Liver (tissue), 9 donors: Measurements from ENCODE around the gene ARID3B. TPM values are rescaled to one million over a fixed set of nuclear protein-coding genes. Genes with fewer than 3 reads are reported as not detected.

Experiments
- DNase-seq: peaks from one replicate; pipeline ENCODE4 v3.0.0-alpha.2; 2017; ENCODE audit warnings: low spot score
- H3K27ac ChIP-seq, 2 donors: one replicate each; pipeline ENCODE4 v1.7.0; 2013; ENCODE audit warnings: inconsistent platforms in 2 of 2, low read length in 2 of 2, control low read depth in 1 of 2, low read depth in 1 of 2, mild to moderate bottlenecking in 1 of 2
- H3K27me3 ChIP-seq, 4 donors: one replicate each; pipeline versions ENCODE4 v1.6.1 to v1.7.0; 2013; ENCODE audit warnings: low read length in 3 of 4, inconsistent platforms in 1 of 4, mild to moderate bottlenecking in 1 of 4, moderate library complexity in 1 of 4; ENCODE audit not compliant: control insufficient read depth in 4 of 4, insufficient read depth in 4 of 4
- H3K36me3 ChIP-seq, 4 donors: one replicate each; pipeline versions ENCODE4 v1.6.1 to v1.7.0; 2013; ENCODE audit warnings: low read length in 3 of 4, mild to moderate bottlenecking in 3 of 4, low read depth in 1 of 4, moderate library complexity in 1 of 4; ENCODE audit not compliant: control insufficient read depth in 4 of 4, insufficient read depth in 3 of 4
- H3K4me1 ChIP-seq, 4 donors: one replicate each; pipeline versions ENCODE4 v1.6.1 to v1.7.0; 2013; ENCODE audit warnings: low read length in 3 of 4, mild to moderate bottlenecking in 3 of 4, moderate library complexity in 1 of 4; ENCODE audit not compliant: control insufficient read depth in 4 of 4, insufficient read depth in 4 of 4
- H3K4me3 ChIP-seq, 3 donors: one replicate each; pipeline versions ENCODE4 v1.6.1 to v1.7.0; 2013; ENCODE audit warnings: low read length in 3 of 3, control low read depth in 1 of 3, low read depth in 1 of 3, mild to moderate bottlenecking in 1 of 3
- H3K9ac ChIP-seq, 2 donors: one replicate each; pipeline ENCODE4 v1.7.0; 2013; ENCODE audit warnings: low read length in 2 of 2, mild to moderate bottlenecking in 2 of 2, moderate library complexity in 2 of 2, control low read depth in 1 of 2, low read depth in 1 of 2
- H3K9me3 ChIP-seq, 4 donors: one replicate each; pipeline versions ENCODE4 v1.6.1 to v1.7.0; 2013; ENCODE audit warnings: low read length in 3 of 4; ENCODE audit not compliant: control insufficient read depth in 4 of 4
- ATF3 ChIP-seq: IDR thresholded peaks from 2 replicates; pipeline ENCODE4 v1.6.1; 2016; ENCODE audit warnings: antibody characterized with exemption
- CTCF ChIP-seq: fragments of 150-350 bp; IDR thresholded peaks from 2 replicates; pipeline ENCODE4 v1.5.1; 2017; ENCODE audit warnings: improper control_type of control experiment, low read depth, low read length; ENCODE audit not compliant: missing input control
- EGR1 ChIP-seq, 2 donors: IDR thresholded peaks; 2 replicates each; pipeline ENCODE4 v1.6.1; 2016 to 2018; ENCODE audit warnings: antibody characterized with exemption in 2 of 2, low read depth in 2 of 2
- FOXA1 ChIP-seq: IDR thresholded peaks from 2 replicates; pipeline ENCODE4 v1.6.1; 2016; ENCODE audit warnings: antibody characterized with exemption
- FOXA2 ChIP-seq: IDR thresholded peaks from 2 replicates; pipeline ENCODE4 v1.6.1; 2016; ENCODE audit warnings: antibody characterized with exemption
- GABPA ChIP-seq, 2 donors: IDR thresholded peaks in 1 of 2; conservative IDR thresholded peaks in 1 of 2; 2 replicates each; pipeline ENCODE4 v1.6.1; 2016; ENCODE audit warnings: antibody characterized with exemption in 2 of 2, mild to moderate bottlenecking in 1 of 2, moderate library complexity in 1 of 2
- HNF4A ChIP-seq, 2 donors: conservative IDR thresholded peaks; 2 replicates each; pipeline ENCODE4 v1.6.1; 2016; ENCODE audit warnings: antibody characterized with exemption in 2 of 2, mild to moderate bottlenecking in 2 of 2
- HNF4G ChIP-seq: IDR thresholded peaks from 2 replicates; pipeline ENCODE4 v1.6.1; 2016; ENCODE audit warnings: antibody characterized with exemption
- JUND ChIP-seq, 2 donors: IDR thresholded peaks; 2 replicates each; pipeline ENCODE4 v1.6.1; 2016; ENCODE audit warnings: antibody characterized with exemption in 2 of 2
- NR2F2 ChIP-seq: IDR thresholded peaks from 2 replicates; pipeline ENCODE4 v1.6.1; 2016; ENCODE audit warnings: antibody characterized with exemption
- RAD21 ChIP-seq, 2 donors: IDR thresholded peaks; 2 replicates each; pipeline ENCODE4 v1.6.1; 2016; ENCODE audit warnings: antibody characterized with exemption in 2 of 2, mild to moderate bottlenecking in 2 of 2
- RXRA ChIP-seq, 2 donors: IDR thresholded peaks; 2 replicates each; pipeline ENCODE4 v1.6.1; 2017 to 2018; ENCODE audit warnings: antibody characterized with exemption in 2 of 2, mild to moderate bottlenecking in 1 of 2
- SP1 ChIP-seq: IDR thresholded peaks from 2 replicates; pipeline ENCODE4 v1.6.1; 2018; ENCODE audit warnings: antibody characterized with exemption, mild to moderate bottlenecking
- TAF1 ChIP-seq: conservative IDR thresholded peaks from 2 replicates; pipeline ENCODE4 v1.6.1; 2016; ENCODE audit warnings: antibody characterized with exemption, mild to moderate bottlenecking
- YY1 ChIP-seq: IDR thresholded peaks from 2 replicates; pipeline ENCODE4 v1.6.1; 2016; ENCODE audit warnings: antibody characterized with exemption, mild to moderate bottlenecking
- WGBS: extraction: QIAGEN DNeasy Blood & Tissue Kit; methylation state at CpG from one replicate; pipeline ENCODE4 v1.1.7; 2013; 5-methylcytosine and 5-hydroxymethylcytosine counted together
- polyA plus RNA-seq, 2 donors: library from polyadenylated mRNA; stranded (reverse) in 1 of 2; unstranded in 1 of 2; fragments of 200-250 nt in 1 of 2; fragments of >200 nt in 1 of 2; fragmentation: Nextera tagmentation in 1 of 2; extraction: Ambion mirVana in 1 of 2; gene quantifications; one replicate each; pipeline versions ENCODE4 v1.2.1 to v1.2.3, GENCODE V29; 2013 to 2015
- total RNA-seq, 2 donors: library from RNA; depleted of rRNA; stranded (reverse); fragments of >200 nt; gene quantifications; one replicate each; pipeline ENCODE4 v1.2.3, GENCODE V29; 2014
- TF ChIP-seq, protein P1 (sequence below): IDR thresholded peaks from 2 replicates; pipeline ENCODE4 v1.6.1; 2016; ENCODE audit warnings: antibody characterized with exemption
- TF ChIP-seq, protein P2 (sequence below): IDR thresholded peaks from 2 replicates; pipeline ENCODE4 v1.6.1; 2016; ENCODE audit warnings: antibody characterized with exemption
- TF ChIP-seq, protein P3 (sequence below): IDR thresholded peaks from 2 replicates; pipeline ENCODE4 v1.6.1; 2016; ENCODE audit warnings: antibody characterized with exemption, mild to moderate bottlenecking
- donor health status: healthy.
- donor health status: healthy.
- donor health status: healthy.
- donor health status: healthy.
- donor health status: healthy.

ARID3B gene
- total and polyA plus RNA-seq, 4 donors = 1.4 to 6.6 (median 2.7) TPM

DNA sequence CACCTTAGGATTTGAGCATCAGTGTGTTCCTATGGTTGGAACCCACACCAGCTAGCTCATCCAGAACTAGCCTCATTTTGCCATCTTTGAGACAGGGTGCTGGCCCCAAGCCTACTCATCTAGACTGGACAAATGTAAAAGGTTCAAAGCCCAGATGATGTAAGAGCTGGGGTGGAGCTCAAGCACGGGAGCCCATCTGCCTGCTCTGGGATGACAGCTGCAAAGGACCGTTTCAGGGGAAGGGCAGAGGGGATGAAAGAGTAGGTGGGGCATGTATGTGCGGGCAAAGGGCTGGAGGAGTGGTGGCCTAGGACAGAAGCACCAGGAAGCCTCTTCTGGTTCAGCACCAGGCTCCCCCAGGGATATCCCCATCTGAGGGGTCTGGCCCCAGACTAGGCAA, 90.4 kb downstream of the ARID3B start:
- TF ChIP-seq GABPA (IDR thresholded peaks at IDR 0.05 in 1 of 2, conservative IDR thresholded peaks at IDR 0.05 in 1 of 2) (peak in 1 of 2 donors; percentile 26), RXRA (IDR thresholded peaks at IDR 0.05) (no peak), SP1 (peak; percentile 24), HNF4A (conservative IDR thresholded peaks at IDR 0.05) (peak; percentile 81 to 82), RAD21 (IDR thresholded peaks at IDR 0.05) (peak in 1 of 2 donors; percentile 47), CTCF (no peak), ATF3 (peak; percentile 74), FOXA1 (no peak), TAF1 (no peak), YY1 (no peak), JUND (IDR thresholded peaks at IDR 0.05) (no peak), FOXA2 (no peak), NR2F2 (no peak), HNF4G (no peak), EGR1 (IDR thresholded peaks at IDR 0.05; ENCODE audit: low read depth in 2 of 2) (no peak)
- TF ChIP-seq, protein P1, sequence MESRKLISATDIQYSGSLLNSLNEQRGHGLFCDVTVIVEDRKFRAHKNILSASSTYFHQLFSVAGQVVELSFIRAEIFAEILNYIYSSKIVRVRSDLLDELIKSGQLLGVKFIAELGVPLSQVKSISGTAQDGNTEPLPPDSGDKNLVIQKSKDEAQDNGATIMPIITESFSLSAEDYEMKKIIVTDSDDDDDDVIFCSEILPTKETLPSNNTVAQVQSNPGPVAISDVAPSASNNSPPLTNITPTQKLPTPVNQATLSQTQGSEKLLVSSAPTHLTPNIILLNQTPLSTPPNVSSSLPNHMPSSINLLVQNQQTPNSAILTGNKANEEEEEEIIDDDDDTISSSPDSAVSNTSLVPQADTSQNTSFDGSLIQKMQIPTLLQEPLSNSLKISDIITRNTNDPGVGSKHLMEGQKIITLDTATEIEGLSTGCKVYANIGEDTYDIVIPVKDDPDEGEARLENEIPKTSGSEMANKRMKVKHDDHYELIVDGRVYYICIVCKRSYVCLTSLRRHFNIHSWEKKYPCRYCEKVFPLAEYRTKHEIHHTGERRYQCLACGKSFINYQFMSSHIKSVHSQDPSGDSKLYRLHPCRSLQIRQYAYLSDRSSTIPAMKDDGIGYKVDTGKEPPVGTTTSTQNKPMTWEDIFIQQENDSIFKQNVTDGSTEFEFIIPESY = no peak
- TF ChIP-seq, protein P2, sequence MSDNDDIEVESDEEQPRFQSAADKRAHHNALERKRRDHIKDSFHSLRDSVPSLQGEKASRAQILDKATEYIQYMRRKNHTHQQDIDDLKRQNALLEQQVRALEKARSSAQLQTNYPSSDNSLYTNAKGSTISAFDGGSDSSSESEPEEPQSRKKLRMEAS = no peak
- TF ChIP-seq, protein P3, sequence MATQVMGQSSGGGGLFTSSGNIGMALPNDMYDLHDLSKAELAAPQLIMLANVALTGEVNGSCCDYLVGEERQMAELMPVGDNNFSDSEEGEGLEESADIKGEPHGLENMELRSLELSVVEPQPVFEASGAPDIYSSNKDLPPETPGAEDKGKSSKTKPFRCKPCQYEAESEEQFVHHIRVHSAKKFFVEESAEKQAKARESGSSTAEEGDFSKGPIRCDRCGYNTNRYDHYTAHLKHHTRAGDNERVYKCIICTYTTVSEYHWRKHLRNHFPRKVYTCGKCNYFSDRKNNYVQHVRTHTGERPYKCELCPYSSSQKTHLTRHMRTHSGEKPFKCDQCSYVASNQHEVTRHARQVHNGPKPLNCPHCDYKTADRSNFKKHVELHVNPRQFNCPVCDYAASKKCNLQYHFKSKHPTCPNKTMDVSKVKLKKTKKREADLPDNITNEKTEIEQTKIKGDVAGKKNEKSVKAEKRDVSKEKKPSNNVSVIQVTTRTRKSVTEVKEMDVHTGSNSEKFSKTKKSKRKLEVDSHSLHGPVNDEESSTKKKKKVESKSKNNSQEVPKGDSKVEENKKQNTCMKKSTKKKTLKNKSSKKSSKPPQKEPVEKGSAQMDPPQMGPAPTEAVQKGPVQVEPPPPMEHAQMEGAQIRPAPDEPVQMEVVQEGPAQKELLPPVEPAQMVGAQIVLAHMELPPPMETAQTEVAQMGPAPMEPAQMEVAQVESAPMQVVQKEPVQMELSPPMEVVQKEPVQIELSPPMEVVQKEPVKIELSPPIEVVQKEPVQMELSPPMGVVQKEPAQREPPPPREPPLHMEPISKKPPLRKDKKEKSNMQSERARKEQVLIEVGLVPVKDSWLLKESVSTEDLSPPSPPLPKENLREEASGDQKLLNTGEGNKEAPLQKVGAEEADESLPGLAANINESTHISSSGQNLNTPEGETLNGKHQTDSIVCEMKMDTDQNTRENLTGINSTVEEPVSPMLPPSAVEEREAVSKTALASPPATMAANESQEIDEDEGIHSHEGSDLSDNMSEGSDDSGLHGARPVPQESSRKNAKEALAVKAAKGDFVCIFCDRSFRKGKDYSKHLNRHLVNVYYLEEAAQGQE = no peak
- 24% methylated on average over 3 of the region's 3 CpGs for WGBS
- H3K27ac ChIP-seq = no peak overlapping the region

More for the DNA sequence above, 90.4 kb downstream of the ARID3B start:
- Histone ChIP-seq H3K9me3 (no peaks in the 10 kb centered on the region), H3K9ac (no peak overlapping the region), H3K4me3 (no peak overlapping the region), H3K27me3 (no peaks in the 10 kb centered on the region), H3K4me1 (peaks cover 2 to 15% (median 7%) of the 10 kb centered on the region in 4 donors), H3K36me3 (peaks cover 29 to 80% (median 56%) of the 10 kb centered on the region in 4 donors)
- no peak for DNase-seq
